Daoy (cell line): ENCODE results near the gene CALD1. TPM values are rescaled to one million over a fixed set of nuclear protein-coding genes. Genes with fewer than 3 reads are reported as not detected.
A peak's percentile ranks its signal among the peaks of the same experiment; 100 is the strongest.

Source experiments
- DNase-seq: peaks from one replicate; pipeline ENCODE4 v3.0.0-alpha.2; 2015; ENCODE audit warnings: low read depth
- total RNA-seq: library from RNA; depleted of rRNA; stranded (reverse); fragments of >200 nt; shearing (Covaris generic); gene quantifications from 2 replicates; pipeline ENCODE4 v1.2.3, GENCODE V29; 2014

The CALD1 gene
- total RNA-seq, 1 experiment from 2014 or later: 284 TPM

GRCh38 chr7:134865001-134865845, 85.8 kb downstream of the CALD1 start:
- DNase-seq: no peak

DNA sequence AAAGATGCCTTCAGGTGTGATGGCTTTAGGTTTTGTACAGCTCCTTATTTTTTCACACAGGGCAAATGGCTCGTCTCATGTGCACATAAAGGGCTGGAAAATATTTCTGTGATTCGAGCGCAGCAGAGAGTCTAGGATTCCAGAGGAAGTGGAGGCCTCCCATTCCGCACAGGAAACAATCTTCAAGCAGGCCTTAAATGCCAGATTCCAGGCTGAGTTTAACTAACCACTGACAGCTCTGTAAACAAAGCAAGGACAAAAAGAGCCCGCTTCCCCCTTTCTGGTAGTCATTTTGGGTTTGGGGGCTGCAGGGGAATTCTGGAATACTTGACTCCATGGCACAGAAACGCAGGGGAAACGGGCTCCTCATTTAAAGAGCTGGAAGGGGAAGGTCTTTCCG, 87.2 kb downstream of the CALD1 start:
- DNase-seq: no peak

DNA sequence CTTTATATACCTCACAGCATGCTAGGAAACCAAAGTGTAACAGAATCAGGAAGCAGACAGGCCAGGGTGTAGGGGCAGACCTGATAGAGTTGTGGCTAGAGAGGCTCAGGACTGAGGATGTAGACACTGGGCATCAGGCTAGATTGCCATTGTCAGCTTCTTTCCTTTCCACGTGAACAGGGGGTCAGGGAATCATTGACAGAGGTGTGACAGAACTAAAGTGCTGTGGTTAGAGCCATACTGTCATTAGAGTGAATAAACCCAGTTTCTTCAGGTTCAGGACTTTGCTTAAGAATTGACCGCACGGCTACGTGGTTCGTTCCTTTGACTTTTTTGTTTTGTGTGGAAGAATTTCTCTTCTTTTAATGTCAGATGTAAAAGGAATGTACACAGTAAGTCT, 90.7 kb downstream of the CALD1 start:
- DNase-seq: no peak

- no peak for DNase-seq
Observed at GRCh38 chr7:134870781-134871180, 91.3 kb downstream of the CALD1 start.

DNA sequence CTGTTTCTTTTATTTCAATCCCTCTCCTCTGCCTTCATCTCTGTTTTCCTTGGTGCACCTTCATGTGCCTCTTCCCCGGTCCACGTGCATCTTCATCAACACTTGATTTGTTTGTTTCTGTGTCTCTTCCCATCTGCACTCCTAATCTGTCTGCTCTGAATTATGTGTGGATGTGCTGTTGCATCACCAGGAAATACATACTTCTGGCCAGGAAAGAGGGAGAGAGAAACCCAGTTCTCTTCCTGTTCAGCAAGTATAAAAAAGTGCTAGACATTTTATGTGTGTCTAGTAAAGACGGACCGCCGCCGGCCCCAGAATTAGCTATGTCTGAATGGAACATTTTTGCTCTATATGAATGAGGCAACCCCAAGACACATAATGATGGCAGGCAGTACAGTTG, 93.8 kb downstream of the CALD1 start:
- DNase-seq: no peak

GRCh38 chr7:134874407-134874806, 95.0 kb downstream of the CALD1 start:
- no peak for DNase-seq

GRCh38 chr7:134875867-134876266, 96.4 kb downstream of the CALD1 start:
- no peak for DNase-seq

- DNase-seq: no peak
Observed at GRCh38 chr7:134878746-134879357, 99.4 kb downstream of the CALD1 start.

GRCh38 chr7:134879815-134880475, 100.5 kb downstream of the CALD1 start:
- DNase-seq: no peak

DNA sequence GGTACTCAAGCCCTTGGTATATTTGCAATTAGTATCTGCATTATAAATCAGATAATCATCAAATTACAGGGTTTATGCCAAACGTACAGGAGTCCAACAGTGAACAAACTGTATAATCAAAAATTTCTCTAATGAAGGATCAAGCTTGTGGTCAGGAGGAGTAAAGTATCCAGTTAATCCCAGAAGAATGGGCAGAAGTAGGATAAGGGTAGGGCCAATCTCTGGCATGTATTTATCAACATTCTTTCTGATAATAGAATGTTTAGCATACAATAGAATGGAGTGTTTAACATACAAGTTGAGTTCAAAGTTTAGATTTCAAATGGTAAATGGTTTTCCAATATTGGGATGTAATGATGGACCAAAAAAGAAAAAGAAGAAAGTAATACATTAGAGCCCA, 103.0 kb downstream of the CALD1 start:
- DNase-seq: no peak

GRCh38 chr7:134885967-134886352, 106.5 kb downstream of the CALD1 start:
- DNase-seq: peak; percentile 76

GRCh38 chr7:134886353-134887057, 107.1 kb downstream of the CALD1 start:
- peak; percentile 85 for DNase-seq

GRCh38 chr7:134887523-134887922, 108.1 kb downstream of the CALD1 start:
- no peak for DNase-seq

DNA sequence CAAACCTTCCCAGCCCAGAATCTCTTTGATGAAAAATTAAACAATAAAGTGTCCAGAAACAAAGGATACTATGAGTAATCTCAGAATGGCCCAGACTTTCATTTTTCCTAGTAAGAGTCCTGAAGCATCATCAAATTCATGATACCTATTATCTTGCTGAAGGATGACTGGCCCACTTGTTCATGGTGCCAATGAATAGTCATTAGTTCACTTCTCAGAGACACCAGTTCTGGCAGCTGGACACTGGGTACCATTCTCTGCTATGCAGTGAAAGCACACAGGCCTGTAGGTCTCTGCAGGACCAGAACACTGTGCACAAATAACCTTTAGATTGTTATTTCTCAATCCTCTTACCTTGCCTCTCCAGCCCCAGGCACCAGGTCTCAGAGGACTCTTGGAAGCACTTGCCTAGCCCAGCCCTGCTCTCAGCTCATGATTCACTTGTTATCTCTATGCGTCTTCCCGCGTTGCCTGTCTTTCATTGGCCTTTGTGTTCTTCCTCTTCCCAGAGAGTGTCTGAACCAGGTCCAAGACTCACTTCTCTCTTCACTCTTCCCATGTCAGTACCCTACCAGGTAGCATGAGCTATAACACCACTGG, 108.8 kb downstream of the CALD1 start:
- DNase-seq: no peak

DNA sequence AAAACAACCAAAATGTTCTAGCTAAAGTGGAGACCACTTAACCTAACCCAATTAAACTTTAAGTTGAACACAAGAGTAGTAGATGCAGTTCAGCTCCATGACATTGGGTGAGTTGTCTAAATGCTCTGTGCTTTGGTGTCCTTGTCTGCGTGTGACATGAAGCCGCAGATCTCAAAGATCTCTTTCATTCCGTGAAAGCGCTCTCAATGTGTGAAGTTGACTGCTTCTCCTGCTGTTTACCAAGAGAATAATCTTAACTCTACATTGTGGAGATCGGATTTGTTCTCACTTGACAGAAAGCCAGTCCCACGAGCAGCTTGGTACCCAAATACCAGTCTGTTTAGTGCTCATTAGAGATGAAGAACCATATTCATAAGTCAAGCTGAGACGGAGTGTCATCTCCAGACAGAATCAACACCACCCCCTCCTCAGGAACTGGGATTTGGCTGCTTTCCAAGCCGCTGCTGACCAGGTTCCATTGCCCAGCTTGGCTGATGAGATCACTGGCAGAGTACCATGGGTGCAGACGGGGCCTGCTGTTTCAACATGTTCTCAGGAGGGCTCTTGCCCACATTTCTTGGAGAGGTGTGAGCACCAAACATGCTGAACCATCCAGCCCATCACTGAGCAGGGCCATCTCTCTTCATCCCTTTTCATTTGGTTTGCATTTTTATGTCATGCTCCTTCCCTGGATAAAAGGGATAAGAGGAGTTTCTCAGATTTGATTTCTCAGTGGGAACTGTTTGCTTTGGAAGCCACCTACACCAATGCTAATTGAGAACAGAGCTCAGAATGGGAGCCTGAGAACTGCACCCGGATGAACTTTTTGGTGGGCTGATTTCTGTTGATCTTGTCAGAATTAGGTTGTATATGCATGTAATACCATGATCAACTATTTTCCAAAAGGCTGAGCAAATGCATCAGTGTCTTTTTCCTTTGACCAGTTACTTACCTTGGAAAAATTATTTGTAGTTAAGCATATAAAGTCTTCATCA, 111.1 kb downstream of the CALD1 start:
- DNase-seq: peak; percentile 78

GRCh38 chr7:134891262-134891695, 111.8 kb downstream of the CALD1 start:
- DNase-seq: peak; percentile 83

- DNase-seq: no peak
Observed at GRCh38 chr7:134891696-134892678, 112.6 kb downstream of the CALD1 start.

DNA sequence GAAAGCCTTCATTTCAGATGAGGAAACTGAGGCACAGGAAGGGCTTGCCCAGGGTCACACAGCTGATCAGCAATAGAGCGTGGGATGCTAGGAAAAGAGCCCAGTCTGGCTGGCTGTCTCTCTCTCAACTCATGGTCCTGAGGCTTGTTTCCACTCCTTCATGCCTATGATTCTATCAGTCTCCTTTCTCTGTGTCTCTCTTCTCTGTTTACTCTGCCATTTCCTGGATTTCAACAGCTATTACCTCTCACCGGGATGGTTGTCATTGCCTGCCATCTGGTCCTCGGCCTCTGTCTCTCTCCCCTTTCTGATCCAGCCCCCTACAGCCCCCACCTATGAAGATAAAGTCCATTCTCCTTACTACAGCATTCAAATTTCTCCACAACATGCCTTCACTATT, 113.5 kb downstream of the CALD1 start:
- no peak for DNase-seq

DNA sequence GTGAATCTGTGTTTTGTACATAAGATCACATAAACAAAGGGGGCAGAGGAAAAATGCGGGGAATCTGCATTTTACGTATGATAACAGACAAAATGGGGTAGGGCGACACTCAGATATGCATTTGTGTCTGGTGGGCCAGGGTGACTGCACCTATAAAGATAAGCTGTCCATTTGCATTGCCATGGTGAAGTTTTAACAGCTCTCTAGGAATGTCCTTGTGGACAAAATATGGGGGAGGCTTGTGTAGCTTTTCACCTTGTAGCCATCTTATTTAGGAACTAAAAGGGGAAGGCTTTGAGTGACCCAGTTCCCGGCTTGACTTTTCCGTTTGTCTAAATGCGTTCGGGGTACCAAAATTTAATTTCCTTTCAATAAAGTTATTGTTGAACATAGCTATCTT, 114.5 kb downstream of the CALD1 start:
- DNase-seq: no peak
